HL-60/S4 (cell line): ENCODE data around the gene PPP4R2.
"Not testable (repeated sequence)": the region's sequence is repeated elsewhere in the genome, so short reads cannot be mapped to it uniquely, and the experiment has no call there.

ENCODE experiments used
- in situ Hi-C: fragments of 300-500 bp; cut with MboI; formaldehyde crosslinking; loops from 2 replicates; pipeline ENCODE4 v1.14.3; 2022; ENCODE audit warnings: low sequenced_read_pairs

PPP4R2 gene

DNA sequence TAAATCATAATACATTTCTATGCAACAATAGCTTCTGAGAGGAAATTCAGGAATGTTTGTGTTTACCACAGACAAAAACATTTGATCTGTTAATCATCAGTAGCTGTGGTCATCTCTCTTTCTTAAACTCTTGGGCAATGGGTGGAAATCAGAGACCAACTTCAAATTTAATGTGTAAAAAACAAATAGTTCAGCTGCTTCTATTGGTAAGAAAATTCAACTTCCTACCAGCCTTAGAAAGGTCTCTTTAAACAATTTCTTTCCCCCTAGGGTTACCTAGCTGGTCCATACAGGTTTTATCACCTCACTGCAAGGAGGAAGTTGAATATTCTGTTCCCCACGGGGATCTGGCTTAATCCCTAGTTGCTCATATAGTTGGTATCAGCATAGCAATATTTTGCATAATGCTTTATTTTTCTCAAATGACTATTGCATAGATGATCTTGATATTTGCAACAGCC is 20.3 kb upstream of the PPP4R2 start:
- in situ Hi-C loops, result no loop called here

DNA sequence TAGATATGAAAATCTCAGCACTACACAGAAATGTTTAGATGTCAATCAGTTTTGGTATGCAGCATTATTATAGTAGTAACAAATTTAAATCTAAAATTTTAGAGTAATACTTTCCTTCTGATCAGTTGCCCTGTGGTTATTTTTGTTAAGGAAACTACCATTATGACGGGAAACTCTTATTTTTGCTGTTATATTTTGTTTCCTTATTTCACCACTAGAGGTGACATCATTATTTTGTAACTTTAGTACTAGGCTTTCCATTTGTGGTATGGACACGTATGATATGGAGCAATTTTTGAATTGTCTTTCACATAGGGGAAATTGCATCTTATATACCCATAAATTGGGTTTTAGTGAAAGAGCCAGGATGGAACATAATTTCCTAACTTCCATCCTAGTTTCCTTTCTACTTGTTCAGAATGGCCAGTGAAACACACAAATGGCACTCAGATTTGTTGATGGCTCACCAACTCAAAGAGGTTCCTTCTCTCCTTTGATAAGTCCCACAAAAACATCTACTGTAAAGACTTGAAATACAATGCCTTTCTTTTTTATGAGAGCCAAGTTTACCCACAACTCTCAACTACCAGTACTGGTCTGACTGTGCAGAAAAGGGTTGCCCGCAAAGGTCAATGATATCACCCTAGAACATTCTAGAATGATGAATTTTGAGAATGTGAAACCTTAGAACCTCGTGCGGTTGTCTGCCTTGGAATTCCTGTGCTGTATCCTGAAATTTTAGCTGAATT is 19.4 kb upstream of the PPP4R2 start:
- in situ Hi-C loops, result no loop called here

DNA sequence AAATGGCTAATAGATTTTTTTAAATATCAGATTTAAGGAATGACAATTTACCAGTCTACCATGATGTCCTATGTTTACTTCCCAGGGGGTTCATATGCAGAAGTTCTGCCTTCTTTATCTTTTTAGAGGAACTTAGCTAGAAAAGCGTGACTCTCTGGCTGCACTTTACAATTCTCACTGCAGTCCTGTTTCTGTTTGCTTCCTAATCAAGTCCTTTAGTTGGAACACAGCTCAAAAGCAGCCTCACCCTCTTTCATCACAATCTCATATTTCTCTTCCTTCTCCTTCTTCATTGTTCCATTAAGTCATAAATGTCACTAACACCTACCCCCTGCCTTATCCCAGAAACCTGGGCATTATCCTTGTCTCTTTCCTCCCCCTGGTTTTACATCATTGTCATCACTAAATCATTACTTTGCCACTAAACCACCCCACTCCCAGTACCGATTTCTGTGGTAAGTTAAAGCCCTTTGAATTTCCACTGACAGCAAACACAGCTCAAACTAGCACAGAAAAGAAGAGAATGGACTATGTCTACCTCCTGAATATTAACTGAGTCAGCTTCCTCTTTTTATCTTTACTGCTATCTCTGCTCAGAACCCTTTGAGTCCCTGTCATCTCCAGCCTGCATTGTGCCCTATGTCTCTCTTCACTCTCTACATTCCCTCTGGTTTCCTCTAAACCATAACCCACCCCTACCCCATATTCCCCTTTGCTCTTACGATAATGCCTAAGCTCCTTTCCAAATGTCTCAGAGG is 13.8 kb upstream of the PPP4R2 start:
- in situ Hi-C loops, result no loop called here

DNA sequence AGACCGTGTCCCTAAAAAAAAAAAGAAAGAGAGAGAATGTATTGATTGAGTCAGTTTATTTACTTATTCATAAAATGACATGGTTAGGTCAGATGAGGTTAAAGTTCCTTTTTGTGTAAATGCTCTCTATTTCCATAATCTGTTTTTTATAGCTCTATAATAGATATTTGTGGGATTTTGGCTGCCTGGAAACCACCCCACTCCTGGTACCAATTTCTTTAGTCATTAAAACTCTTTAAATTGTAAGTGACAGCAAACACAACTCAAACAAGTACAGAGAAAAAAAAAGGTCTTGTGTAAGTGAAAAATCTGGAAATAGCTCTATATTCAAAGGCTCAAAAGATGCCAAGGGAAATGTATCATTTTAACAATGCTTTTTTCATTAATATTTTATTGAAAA is 11.0 kb upstream of the PPP4R2 start:
- in situ Hi-C loops, result no loop called here

DNA sequence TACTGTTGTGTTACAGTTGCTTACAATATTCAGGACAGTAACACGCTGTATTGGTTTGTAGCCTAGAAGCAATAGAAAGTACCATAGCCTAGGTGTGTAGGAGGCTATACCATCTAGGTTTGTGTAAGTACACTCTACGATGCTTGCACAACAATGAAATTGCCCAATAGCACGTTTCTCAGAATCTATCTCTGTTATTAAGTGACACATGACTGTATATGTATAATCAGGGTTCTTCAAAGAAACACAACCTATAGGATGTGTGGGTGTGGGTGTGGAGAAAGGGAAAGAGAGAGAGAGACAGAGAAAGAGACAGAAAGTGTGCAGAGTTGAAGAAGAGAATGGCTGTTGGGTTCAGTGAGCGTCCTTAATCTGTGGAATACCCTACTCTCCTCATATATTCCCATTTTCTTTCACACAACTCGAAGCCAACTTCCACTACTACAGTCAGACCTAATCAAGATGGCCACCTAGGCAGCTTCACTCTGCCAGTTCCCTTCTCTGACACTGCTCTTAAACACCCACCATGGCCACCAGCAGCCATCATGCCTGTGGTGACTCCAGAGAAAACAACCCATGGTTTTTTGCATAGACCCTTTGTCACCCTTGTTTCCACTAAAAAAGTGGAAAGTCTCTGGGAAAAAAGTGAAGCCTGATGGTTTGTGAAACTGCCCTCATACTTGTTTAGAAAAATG is 5.8 kb upstream of the PPP4R2 start:
- in situ Hi-C loops, result no loop called here

DNA sequence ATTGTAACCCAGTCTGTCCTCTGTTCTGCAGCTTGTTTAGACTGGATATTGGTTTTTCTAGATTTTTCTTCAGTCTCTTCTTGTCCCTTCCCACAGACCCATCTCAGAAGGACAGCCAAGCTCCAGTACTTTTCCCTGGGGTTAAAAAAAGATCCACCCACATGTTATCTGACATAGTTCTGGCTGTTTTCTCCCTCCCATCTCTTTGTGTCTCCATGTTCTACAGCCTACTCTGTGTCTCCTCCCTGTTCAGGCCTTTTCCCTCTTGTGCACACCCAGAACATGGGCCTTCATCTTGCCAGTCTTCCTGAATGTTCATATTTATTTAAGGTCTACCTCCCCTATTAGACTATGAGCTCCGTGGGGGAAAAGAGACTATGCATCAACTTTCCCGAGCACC is 5.1 kb upstream of the PPP4R2 start:
- in situ Hi-C loops, result no loop called here

DNA sequence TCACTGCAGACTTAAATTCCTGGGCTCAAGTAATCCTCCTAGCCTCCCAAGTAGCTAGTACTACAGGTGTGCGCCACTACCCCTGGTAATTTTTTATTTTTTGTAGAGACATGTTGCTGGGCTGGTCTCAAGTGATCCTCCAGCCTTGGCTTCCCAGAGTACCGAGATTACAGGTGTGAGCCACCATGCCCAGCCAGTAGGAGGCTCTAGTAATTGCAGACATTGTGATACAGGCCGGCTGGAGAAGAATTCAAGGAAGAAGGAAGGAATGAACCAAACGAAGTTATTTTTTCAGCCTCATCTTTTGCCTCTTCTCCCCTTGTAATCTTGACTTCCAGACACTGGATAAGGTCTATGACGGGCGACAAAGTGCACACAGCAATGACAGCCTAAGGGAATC is 3.2 kb upstream of the PPP4R2 start:
- in situ Hi-C loops, result no loop called here

DNA sequence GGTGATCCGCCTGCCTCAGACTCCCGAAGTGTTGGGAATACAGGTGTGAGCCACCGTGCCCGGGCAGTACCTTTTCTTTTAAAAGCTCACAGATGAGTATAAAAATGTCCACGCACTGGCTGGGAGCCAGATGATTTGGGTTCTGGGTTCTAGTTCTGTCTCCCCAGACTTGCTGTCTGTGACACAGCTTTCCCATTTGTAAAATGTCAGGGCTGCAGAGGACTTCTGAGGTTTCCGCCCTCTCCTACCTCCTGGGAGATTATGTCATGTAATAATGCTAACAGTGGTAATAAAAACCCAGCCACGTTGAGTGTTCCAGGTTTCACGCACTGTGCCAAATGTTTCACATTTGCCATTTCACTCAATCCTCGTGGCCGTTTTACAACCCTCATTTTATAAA is 1.3 kb upstream of the PPP4R2 start:
- in situ Hi-C loops, result no loop called here

DNA sequence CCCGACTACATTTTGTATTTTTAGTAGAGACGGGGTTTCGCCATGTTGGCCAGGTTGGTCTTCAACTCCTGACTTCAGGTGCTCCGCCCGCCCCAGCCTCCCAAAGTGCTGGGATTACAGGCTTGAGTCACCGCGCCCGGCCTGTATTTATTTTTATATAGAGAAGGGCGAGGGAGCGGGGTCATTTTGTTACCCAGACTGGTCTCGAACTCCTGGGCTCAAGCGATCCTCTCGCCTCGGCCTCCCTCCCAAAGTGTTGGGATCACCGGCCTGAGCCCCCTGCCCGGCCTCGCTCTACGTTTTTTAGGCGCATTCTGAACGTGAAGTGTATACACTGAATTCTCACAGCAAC is 514 bp upstream of the PPP4R2 start:
- in situ Hi-C loops, result no loop called here

DNA sequence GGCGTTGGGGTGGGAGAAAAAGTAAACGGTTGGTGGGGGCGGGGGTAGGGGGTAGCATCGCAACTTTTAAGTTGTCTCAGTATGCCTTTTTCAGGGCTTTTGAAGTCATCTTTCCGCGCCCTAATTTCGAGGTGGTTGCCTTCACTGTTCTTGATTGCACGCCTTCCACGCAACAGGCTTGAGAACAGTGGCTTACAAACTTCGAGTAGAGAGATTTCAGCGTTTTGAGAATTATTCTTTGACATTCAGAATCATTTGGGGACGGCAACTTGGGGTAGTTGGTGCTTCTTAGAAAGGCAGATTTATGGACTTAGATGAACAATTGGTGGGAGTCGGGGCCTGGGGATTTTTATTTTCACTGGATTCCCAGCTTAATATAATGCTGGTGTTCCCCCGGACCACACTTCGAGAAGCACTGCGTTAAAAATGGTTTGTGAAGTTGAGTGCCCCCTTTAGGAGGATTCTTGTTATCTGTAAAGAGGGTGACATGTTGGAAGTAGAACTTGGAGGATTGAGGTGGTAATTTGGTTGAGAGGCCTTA is 880 bp downstream of the PPP4R2 start:
- in situ Hi-C loops, result no loop called here

DNA sequence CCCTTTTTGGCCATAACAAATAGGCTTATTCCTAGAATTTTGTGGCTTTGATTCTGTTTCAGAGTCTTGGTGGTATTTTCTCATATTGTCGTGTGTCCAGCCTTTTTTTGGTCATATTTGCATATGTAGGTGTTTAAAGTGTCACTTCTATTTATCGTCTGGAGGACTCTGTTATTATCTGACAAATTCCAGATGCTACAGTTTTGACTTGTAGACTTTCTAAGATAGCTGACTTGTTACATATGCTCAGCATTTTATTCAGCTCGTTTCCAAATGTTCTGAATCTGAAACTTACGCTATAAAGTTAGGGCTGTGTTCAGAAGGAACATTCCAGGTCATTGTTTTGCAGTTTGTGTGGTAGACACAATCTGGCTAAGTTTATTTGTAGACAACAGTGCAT is 1.9 kb downstream of the PPP4R2 start:
- in situ Hi-C loops, result no loop called here

DNA sequence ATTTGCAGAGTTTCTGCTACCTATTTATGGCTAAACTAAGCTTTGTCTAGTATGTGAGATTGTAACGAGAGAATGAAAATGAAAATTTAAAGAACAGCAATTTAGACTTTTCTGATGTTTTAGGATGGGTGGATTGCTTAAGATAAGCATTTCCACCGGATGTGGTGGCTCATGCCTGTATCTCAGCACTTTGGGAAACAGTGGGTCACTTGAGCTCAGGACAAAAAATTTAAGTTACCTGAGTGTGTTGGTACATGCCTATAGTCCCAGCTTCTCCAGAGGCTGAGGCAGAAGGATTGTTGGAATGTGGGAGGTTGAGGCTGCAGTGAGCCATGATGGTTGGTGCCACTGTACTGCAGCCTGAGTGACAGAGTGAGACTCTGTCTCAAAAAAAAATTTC is 3.3 kb downstream of the PPP4R2 start:
- in situ Hi-C loops, result no loop called here

DNA sequence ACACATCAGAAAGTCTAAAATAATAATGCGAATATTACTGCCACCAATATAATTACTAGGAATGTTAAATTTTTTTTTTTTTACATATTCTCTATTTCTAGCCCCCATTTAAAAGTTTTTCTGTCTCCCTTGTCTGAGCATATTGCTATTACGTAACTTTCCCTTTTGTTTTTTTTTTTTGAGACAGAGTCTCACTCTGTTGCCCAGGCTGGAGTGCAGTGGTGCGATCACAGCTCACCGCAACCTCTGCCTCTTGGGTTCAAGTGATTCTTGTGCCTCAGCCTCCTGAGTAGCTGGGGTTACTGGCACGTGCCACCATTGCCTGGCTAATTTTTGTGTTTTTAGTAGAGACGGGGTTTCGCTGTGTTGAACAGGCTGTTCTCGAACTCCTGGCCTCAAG is 6.4 kb downstream of the PPP4R2 start:
- in situ Hi-C loops, result not testable (repeated sequence)

DNA sequence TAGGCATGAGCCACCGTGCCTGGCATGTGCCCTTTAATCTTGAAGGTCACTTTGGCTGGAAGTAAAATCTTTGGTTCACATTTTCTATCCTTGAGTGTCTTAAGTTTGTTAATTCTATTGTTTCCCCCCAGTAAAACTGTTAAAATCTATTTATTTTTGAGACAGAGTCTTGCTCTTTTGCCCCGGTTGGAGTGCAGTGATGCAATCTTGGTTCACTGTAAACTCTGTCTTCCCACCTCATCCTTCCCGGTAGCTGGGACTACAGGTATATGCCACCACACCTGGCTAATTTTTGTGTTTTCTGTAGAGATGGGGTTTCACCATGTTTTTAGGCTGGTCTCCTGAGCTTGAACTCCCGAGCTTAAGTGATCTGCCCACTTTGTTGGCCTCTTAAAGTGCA is 7.7 kb downstream of the PPP4R2 start:
- in situ Hi-C loops, result no loop called here

DNA sequence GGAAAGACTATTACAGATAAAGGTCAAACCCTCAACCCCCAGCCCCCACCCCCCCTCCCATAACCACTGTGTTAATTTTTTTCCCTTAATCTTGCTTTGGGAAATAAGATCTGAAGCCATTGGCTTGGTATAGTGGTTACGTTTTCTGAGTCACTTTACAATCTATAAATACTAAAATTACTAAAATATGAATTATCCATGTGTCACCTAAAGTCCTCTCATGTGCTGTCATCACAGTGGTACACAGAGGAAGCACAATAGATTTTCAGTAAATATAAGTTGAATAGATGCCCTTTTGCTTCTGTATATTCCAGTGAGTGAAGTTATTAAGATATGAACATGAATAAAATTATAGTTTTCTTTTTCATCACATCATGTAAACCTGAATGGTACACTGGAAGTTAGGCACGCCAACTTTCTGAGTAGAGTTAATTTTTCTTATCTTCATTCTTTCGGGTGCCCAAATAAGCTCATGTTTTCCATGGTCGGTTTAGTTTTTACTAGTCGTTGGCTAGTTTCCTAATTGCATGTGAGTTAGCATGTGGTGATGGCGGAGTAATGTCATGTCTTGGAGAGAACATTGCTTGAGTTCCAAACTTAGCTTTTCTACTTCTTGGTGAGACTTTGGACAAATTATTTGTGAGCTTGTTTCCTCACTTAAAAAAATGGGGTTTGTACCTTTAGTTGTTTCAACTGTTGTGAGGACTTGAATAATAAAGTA is 11.5 kb downstream of the PPP4R2 start:
- in situ Hi-C loops, result no loop called here

DNA sequence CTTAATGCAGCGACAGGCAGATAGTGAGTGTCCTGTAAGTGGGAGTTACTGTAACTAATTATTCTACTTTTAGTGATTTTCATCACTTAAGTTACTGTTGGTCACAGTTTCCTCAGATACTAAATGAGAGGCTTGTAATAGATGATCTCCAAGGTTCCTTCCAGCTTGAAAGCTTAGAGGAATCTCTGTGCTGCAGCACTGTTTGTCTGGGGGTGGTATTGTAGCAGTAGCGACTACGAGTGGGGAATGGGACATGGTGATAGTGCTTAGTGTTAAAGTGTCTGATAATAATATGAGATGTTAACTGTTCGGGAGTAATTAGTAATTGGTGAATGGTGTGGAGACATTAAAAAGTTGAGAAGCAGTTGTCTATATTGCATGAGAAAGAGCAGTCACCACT is 12.4 kb downstream of the PPP4R2 start:
- in situ Hi-C loops, result no loop called here

DNA sequence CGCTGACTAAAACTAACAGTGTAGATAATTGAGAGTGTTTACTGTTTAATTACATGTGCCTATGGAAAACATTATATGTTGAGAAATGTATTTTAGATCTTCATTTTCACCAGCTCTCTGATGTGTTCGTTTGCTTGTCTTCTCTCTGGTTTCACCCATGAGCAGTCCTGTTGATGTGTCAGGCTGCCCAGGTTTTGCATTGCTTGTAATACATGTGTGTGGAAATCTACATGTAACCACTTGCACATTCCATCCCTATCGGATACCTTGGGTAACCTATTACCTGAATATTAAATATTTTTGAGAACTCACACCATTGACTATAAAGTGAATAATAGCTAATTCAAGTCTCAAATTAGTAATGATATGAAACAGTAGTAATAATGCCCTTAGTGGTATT is 13.1 kb downstream of the PPP4R2 start:
- in situ Hi-C loops, result no loop called here

DNA sequence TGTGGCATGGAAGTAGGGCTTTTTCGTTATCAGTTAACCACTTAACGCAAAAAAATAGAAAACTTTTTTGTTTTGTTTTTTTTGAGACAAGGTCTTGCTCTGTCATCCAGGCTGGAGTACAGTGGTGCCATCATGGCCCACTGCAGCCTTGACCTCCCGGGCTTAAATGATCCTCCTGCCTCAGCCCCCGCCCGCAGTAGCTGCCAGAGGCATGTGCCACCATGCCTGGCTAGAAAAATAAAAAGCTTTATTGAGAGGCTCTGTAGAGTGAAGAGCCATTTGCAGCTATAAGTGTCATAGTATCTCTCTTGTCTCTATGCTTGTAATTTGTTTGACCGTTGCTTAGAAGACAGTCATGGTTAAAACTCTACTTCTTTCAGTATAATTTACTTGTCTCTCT is 13.5 kb downstream of the PPP4R2 start:
- in situ Hi-C loops, result no loop called here

DNA sequence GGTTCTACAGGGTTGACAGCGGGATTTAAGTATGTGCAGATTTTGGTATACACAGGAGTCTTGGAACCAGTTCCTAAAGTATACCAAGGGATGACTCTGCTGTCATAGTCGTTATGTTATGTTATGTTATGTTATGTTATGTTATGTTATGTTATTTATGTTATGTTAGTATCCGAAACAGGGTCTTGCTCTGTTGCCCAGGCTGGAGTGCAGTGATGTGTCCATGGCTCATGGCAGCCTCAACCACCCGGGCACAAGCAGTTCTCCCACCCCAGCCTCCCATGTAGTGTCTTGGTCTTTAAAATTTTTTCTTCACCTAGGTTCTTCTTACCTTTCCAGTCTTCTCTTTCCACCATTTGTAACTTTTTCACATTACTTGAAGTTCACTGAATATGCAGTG is 21.7 kb downstream of the PPP4R2 start:
- in situ Hi-C loops, result no loop called here

DNA sequence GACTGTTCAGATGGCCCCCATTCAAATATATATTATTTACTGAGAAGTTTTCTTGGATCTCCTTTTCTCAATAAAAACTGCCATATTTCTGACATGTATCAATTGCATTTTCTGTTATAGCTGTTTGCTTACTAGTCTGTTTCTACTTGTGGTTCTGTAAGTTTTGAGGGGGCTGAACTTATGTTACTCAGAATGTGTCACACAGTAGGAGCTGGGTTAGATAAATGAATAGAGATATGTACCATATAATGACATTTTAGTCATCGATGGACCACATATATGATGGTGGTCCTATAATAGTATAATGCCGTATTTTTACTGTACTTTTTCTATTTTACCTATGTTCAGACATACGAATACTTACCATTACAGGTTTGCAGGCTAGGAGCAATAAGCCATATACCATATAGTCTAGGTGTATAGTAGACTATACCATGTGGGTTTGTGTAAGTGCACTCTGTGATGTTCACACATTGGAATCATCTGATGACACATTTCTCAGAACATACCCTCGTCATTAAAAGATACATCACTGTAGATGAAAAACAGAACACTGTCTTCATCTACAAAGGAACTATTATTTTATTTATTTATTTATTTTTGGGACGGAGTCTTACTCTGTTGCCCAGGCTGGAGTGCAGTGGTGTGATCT is 22.3 kb downstream of the PPP4R2 start:
- in situ Hi-C loops, result no loop called here
